Testis (tissue), 3 donors: ENCODE data around the gene NELL1. TPM values are rescaled to one million over a fixed set of nuclear protein-coding genes. Genes with fewer than 3 reads are reported as not detected.

Experiments
- DNase-seq: peaks from one replicate; pipeline ENCODE4 v3.0.0-alpha.2; 2019
- H3K27ac ChIP-seq, 2 donors: fragments of 200-600 bp; sonication (generic); one replicate each; pipeline ENCODE4 v1.5.1; 2019
- H3K27me3 ChIP-seq: fragments of 200-600 bp; sonication (generic); one replicate; pipeline ENCODE4 v1.5.1; 2019
- H3K36me3 ChIP-seq: fragments of 200-600 bp; sonication (generic); one replicate; pipeline ENCODE4 v1.5.1; 2017; ENCODE audit warnings: low read depth; ENCODE audit errors: missing control alignments
- H3K4me1 ChIP-seq: fragments of 200-600 bp; sonication (generic); one replicate; pipeline ENCODE4 v1.5.1; 2019
- H3K4me3 ChIP-seq, 2 donors: fragments of 200-600 bp; sonication (generic); one replicate each; pipeline ENCODE4 v1.5.1; 2017 to 2019
- H3K9me3 ChIP-seq: fragments of 200-600 bp; sonication (generic); one replicate; pipeline ENCODE4 v1.5.1; 2017
- CTCF ChIP-seq, 3 experiments: fragments of 450-650 bp in 2 of 3; fragments of 200-600 bp in 1 of 3; sonication (generic) in 1 of 3; IDR thresholded peaks; one replicate each; pipeline ENCODE4 v1.5.1; 2016 to 2019; ENCODE audit warnings: antibody characterized with exemption in 3 of 3, mild to moderate bottlenecking in 2 of 3, moderate library complexity in 1 of 3
- POLR2A ChIP-seq: fragments of 450-650 bp; IDR thresholded peaks from one replicate; pipeline ENCODE4 v1.6.1; 2017; ENCODE audit warnings: antibody characterized with exemption, mild to moderate bottlenecking, moderate library complexity
- WGBS, 2 donors: methylation state at CpG; one replicate each; pipeline ENCODE4 v1.1.5; 2018; 5-methylcytosine and 5-hydroxymethylcytosine counted together
- intact Hi-C: fragments of 100-400 bp; cut with DNase I; formaldehyde crosslinking; loops from one replicate; pipeline ENCODE4 v1.15.1; 2023; ENCODE audit warnings: low total_unique reads
- polyA plus RNA-seq: library from polyadenylated mRNA; stranded (reverse); fragments of 350-450 nt; fragmentation: Illumina TruSeq; extraction: RNeasy Lipid Tissue Mini Kit (QIAGEN cat#74804); gene quantifications from one replicate; pipeline ENCODE4 v1.2.3, GENCODE V29; 2014; ENCODE audit warnings: low read depth, low replicate concordance; ENCODE audit not compliant: insufficient read depth
- total RNA-seq, 2 donors: library from RNA; depleted of rRNA; stranded (reverse); fragments of >200 nt; gene quantifications; one replicate each; pipeline ENCODE4 v1.2.3, GENCODE V29; 2016

Gene NELL1
- total and polyA plus RNA-seq, 3 donors from 2014 or later = 4.9 to 8.9 (median 7.0) TPM

GRCh38 chr11:21056644-21057043 lies 387.3 kb downstream of the NELL1 start:
- DNase-seq = no peak
- Histone ChIP-seq H3K27me3 (no peaks in the 10 kb centered on the region), H3K27ac (no peak overlapping the region), H3K9me3 (no peaks in the 10 kb centered on the region), H3K36me3 (no peaks in the 10 kb centered on the region), H3K4me3 (no peak overlapping the region), H3K4me1 (no peaks in the 10 kb centered on the region)
- TF ChIP-seq CTCF (IDR thresholded peaks at IDR 0.05) = no peak
- TF ChIP-seq POLR2A = no peak
- intact Hi-C loops = no loop called here

GRCh38 chr11:21059879-21060278 lies 390.5 kb downstream of the NELL1 start:
- H3K27me3 ChIP-seq = no peaks in the 10 kb centered on the region
- H3K36me3 ChIP-seq = no peaks in the 10 kb centered on the region
- WGBS, 2 donors = 80 to 90% methylated on average over 2 of the region's 2 CpGs
- no peaks in the 10 kb centered on the region for H3K4me1 ChIP-seq
- no peak overlapping the region for H3K4me3 ChIP-seq
- intact Hi-C loops = no loop called here
- DNase-seq = no peak
- H3K27ac ChIP-seq = no peak overlapping the region
- no peak for TF ChIP-seq POLR2A
- no peak for TF ChIP-seq CTCF (IDR thresholded peaks at IDR 0.05)
- H3K9me3 ChIP-seq = no peaks in the 10 kb centered on the region

- Histone ChIP-seq H3K27ac (no peak overlapping the region), H3K4me1 (no peaks in the 10 kb centered on the region), H3K27me3 (no peaks in the 10 kb centered on the region), H3K9me3 (no peaks in the 10 kb centered on the region), H3K36me3 (no peaks in the 10 kb centered on the region), H3K4me3 (no peak overlapping the region)
- 63 to 68% methylated on average over 2 of the region's 2 CpGs for WGBS, 2 donors
- intact Hi-C loops = no loop called here
- TF ChIP-seq CTCF (IDR thresholded peaks at IDR 0.05) (no peak), POLR2A (no peak)
- no peak for DNase-seq
Observed at GRCh38 chr11:21066030-21066429, 396.6 kb downstream of the NELL1 start.

GRCh38 chr11:21068886-21069285 lies 399.5 kb downstream of the NELL1 start:
- no peak overlapping the region for H3K4me3 ChIP-seq
- no peaks in the 10 kb centered on the region for H3K4me1 ChIP-seq
- TF ChIP-seq CTCF (IDR thresholded peaks at IDR 0.05) (no peak), POLR2A (no peak)
- no peaks in the 10 kb centered on the region for H3K9me3 ChIP-seq
- intact Hi-C loops = no loop called here
- H3K36me3 ChIP-seq = no peaks in the 10 kb centered on the region
- no peak for DNase-seq
- no peaks in the 10 kb centered on the region for H3K27me3 ChIP-seq
- H3K27ac ChIP-seq = no peak overlapping the region
- WGBS, 2 donors = 72 to 77% methylated on average over 3 of the region's 3 CpGs

- H3K36me3 ChIP-seq = no peaks in the 10 kb centered on the region
- TF ChIP-seq CTCF (IDR thresholded peaks at IDR 0.05) (no peak), POLR2A (no peak)
- H3K4me1 ChIP-seq = no peaks in the 10 kb centered on the region
- H3K27me3 ChIP-seq = no peaks in the 10 kb centered on the region
- intact Hi-C loops = no loop called here
- H3K27ac ChIP-seq = no peak overlapping the region
- H3K9me3 ChIP-seq = no peaks in the 10 kb centered on the region
- WGBS, 2 donors = 60 to 70% methylated on average over 5 of the region's 5 CpGs
- no peak for DNase-seq
- no peak overlapping the region for H3K4me3 ChIP-seq
Observed at GRCh38 chr11:21069909-21070308, 400.5 kb downstream of the NELL1 start.
